T-helper 1 cell treated with Interleukin-12 subunit alpha and Interleukin-12 subunit beta and Interleukin-4 antibody, amounts not matched to agents 30 μg/mL and 1 μg/mL, for 36 hours (primary cell): ENCODE results near the gene PLXNA4.

ENCODE experiments used
- H3K27ac Mint-ChIP-seq: one replicate; pipeline ENCODE4 v1.8.0; 2021; ENCODE audit warnings: mild to moderate bottlenecking, mixed read lengths
- H3K27me3 Mint-ChIP-seq: one replicate; pipeline ENCODE4 v1.8.0; 2021; ENCODE audit warnings: low read depth, mixed read lengths
- H3K36me3 Mint-ChIP-seq: one replicate; pipeline ENCODE4 v1.8.0; 2021; ENCODE audit warnings: low read depth, mixed read lengths
- H3K4me1 Mint-ChIP-seq: one replicate; pipeline ENCODE4 v1.8.0; 2021; ENCODE audit warnings: low read depth, mixed read lengths
- H3K4me3 Mint-ChIP-seq: one replicate; pipeline ENCODE4 v1.8.0; 2021; ENCODE audit warnings: mild to moderate bottlenecking, moderate library complexity, mixed read lengths
- H3K9me3 Mint-ChIP-seq: one replicate; pipeline ENCODE4 v1.8.0; 2021; ENCODE audit warnings: mixed read lengths

Gene PLXNA4

GRCh38 chr7:132485600-132486273, 90.5 kb downstream of the PLXNA4 start:
- peak overlapping the region; percentile 2 for H3K27ac Mint-ChIP-seq
- H3K9me3 Mint-ChIP-seq, result no peaks in the 10 kb centered on the region
- H3K4me1 Mint-ChIP-seq, result peaks cover 15% of the 10 kb centered on the region
- H3K4me3 Mint-ChIP-seq, result no peak overlapping the region
- peaks cover 2% of the 10 kb centered on the region for H3K36me3 Mint-ChIP-seq
- peaks cover 39% of the 10 kb centered on the region for H3K27me3 Mint-ChIP-seq

DNA sequence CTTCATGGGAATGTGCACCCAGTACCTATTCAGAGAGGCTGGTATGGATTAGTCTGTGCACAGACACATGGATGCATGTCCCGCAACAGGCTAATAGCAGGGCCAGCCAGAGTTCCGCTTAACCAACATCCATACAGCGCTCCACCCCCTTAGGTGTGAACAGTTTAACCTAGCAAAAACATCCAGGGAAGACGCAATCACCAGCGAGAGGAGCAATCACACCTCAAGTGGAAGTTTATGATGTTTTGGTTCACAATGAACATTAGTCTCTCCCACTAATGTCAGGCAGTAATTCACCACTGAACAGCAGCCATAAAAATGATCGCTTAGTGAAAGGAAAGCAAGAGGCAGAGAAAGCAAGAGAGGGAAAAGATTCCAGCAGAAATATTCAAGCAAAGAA, 91.1 kb downstream of the PLXNA4 start:
- Mint-ChIP-seq H3K36me3 (peaks cover 2% of the 10 kb centered on the region), H3K27ac (no peak overlapping the region), H3K4me3 (no peak overlapping the region)

GRCh38 chr7:132482866-132483265, 93.4 kb downstream of the PLXNA4 start:
- H3K36me3 Mint-ChIP-seq, result no peaks in the 10 kb centered on the region
- H3K27me3 Mint-ChIP-seq, result peaks cover 28% of the 10 kb centered on the region
- no peak overlapping the region for H3K27ac Mint-ChIP-seq
- H3K4me1 Mint-ChIP-seq, result peaks cover 15% of the 10 kb centered on the region
- no peak overlapping the region for H3K4me3 Mint-ChIP-seq
- H3K9me3 Mint-ChIP-seq, result no peaks in the 10 kb centered on the region

More for the DNA sequence above, 91.1 kb downstream of the PLXNA4 start:
- H3K4me1 Mint-ChIP-seq, result peaks cover 15% of the 10 kb centered on the region
- H3K27me3 Mint-ChIP-seq, result peaks cover 39% of the 10 kb centered on the region
- H3K9me3 Mint-ChIP-seq, result no peaks in the 10 kb centered on the region

GRCh38 chr7:132480534-132480933, 95.7 kb downstream of the PLXNA4 start:
- H3K27ac Mint-ChIP-seq, result no peak overlapping the region

DNA sequence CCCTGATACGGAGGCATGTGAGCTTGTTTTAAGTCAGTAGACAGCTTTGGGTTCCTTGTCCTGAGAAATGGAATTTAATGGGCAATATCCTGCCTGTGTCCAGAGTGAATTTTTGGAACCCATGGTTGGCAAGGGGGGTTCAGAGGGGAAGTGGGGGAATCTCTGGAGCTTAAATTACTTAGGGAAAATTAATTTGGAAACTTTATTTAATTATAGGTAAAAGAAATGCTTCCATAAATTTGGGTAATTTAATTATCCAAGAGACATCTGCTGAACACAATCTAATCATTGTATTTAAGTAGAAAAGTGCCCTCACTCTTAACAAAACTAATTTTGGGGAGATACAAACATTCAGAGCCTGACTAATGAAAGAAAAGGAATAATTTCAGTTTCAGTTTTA, 99.7 kb downstream of the PLXNA4 start:
- H3K4me3 Mint-ChIP-seq, result no peak overlapping the region
- H3K36me3 Mint-ChIP-seq, result no peaks in the 10 kb centered on the region
- H3K4me1 Mint-ChIP-seq, result peaks cover 14% of the 10 kb centered on the region
- H3K27ac Mint-ChIP-seq, result no peak overlapping the region
- no peaks in the 10 kb centered on the region for H3K9me3 Mint-ChIP-seq
- peaks cover 57% of the 10 kb centered on the region for H3K27me3 Mint-ChIP-seq

More at GRCh38 chr7:132480534-132480933, 95.7 kb downstream of the PLXNA4 start:
- Mint-ChIP-seq H3K4me3 (no peak overlapping the region), H3K36me3 (no peaks in the 10 kb centered on the region), H3K4me1 (peaks cover 5% of the 10 kb centered on the region), H3K9me3 (no peaks in the 10 kb centered on the region), H3K27me3 (peaks cover 35% of the 10 kb centered on the region)

DNA sequence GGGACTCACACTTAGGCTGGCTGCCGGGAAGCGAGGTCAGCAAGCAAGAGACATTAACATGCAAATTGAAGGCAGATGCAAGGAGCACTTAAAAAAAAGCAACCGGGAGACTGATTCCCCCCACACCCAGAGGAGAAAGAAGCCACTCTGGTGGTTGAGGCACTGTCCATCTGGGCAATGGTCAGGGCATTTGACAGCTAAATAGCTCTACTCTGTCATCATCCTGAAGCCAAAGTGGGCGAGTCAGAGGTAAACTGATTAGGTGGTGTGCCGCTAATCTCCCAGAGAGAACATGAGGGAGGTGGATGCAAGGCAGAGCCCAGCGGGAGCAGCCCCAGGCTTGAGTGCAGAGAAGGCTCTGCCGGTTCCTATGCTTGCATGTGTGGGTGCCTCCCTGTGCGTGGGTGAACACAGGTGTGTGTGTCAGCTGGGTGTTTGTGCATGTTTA, 100.6 kb downstream of the PLXNA4 start:
- H3K36me3 Mint-ChIP-seq, result no peaks in the 10 kb centered on the region
- peaks cover 17% of the 10 kb centered on the region for H3K4me1 Mint-ChIP-seq
- no peak overlapping the region for H3K4me3 Mint-ChIP-seq
- no peaks in the 10 kb centered on the region for H3K9me3 Mint-ChIP-seq
- H3K27ac Mint-ChIP-seq, result no peak overlapping the region
- H3K27me3 Mint-ChIP-seq, result peaks cover 64% of the 10 kb centered on the region

GRCh38 chr7:132475037-132475668, 101.1 kb downstream of the PLXNA4 start:
- Mint-ChIP-seq H3K9me3 (no peaks in the 10 kb centered on the region), H3K27me3 (peaks cover 64% of the 10 kb centered on the region), H3K36me3 (no peaks in the 10 kb centered on the region), H3K4me3 (no peak overlapping the region), H3K4me1 (peaks cover 17% of the 10 kb centered on the region), H3K27ac (no peak overlapping the region)

GRCh38 chr7:132472463-132473120, 103.7 kb downstream of the PLXNA4 start:
- Mint-ChIP-seq H3K36me3 (no peaks in the 10 kb centered on the region), H3K27me3 (peaks cover 60% of the 10 kb centered on the region), H3K9me3 (no peaks in the 10 kb centered on the region), H3K4me3 (no peak overlapping the region), H3K4me1 (peaks cover 17% of the 10 kb centered on the region), H3K27ac (no peak overlapping the region)

DNA sequence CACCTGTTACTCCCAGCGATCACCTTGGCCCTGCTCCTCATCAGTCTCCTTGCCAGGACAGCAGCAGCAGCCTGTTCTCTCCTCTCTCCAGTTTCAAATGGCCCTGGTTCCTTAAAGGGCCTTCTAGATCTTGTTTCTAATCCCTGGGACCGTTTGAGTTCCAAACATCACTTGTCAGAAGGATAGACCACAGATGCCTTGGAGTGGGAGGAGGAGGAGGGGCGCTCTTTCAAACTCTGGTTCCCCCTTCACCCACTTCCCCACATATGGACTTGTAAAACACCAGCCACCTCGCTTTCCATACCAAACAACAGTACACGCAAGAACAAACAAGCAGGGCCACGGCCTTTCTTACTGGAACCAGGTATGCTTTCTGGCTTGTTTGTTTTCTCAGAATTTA, 104.8 kb downstream of the PLXNA4 start:
- Mint-ChIP-seq H3K36me3 (no peaks in the 10 kb centered on the region), H3K4me3 (no peak overlapping the region), H3K4me1 (peaks cover 22% of the 10 kb centered on the region), H3K9me3 (no peaks in the 10 kb centered on the region), H3K27me3 (peaks cover 59% of the 10 kb centered on the region), H3K27ac (no peak overlapping the region)

DNA sequence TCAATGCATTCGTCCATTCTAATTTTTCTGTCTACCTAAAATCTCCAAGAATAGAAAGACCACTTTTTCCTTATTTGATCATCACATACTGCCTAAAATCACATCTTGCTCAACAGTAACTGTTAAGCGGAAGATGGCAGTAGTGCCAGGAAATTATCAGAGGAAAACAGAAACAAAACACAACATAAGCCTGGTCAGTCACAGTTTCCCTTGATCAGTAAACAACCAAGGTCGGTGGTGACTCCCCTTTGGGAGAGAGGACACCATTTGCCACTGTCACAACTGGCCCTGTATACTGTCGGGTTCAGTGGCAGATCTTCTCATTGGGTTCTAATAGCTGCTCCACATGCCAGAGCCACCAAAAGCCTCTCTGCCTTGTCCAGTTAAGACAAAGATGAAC, 106.6 kb downstream of the PLXNA4 start:
- Mint-ChIP-seq H3K27me3 (peaks cover 54% of the 10 kb centered on the region), H3K36me3 (no peaks in the 10 kb centered on the region), H3K9me3 (no peaks in the 10 kb centered on the region), H3K4me1 (peaks cover 17% of the 10 kb centered on the region), H3K4me3 (no peak overlapping the region), H3K27ac (no peak overlapping the region)

GRCh38 chr7:132469264-132469663, 107.0 kb downstream of the PLXNA4 start:
- Mint-ChIP-seq H3K4me1 (peaks cover 13% of the 10 kb centered on the region), H3K27ac (no peak overlapping the region), H3K27me3 (peaks cover 54% of the 10 kb centered on the region), H3K9me3 (no peaks in the 10 kb centered on the region), H3K4me3 (no peak overlapping the region), H3K36me3 (no peaks in the 10 kb centered on the region)

DNA sequence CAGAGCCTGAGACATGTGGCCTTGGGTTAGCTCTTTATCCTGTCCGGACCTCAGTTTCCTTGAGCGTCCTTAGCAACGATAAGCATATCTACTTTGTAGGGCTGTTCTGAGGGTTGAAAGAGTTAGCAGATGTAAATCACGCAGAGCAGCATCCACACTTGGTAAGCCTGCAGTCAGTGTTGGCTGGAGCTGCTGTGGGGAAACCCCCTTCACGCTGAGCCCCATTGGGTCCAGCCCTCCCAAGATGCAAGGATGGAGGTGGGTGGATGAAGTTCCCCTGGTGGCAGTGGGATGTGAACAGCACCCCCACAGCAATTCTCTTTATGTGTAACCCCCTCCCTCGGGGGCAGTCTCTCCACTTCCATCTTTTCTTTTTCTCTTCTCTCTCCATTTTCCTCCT, 109.9 kb downstream of the PLXNA4 start:
- H3K36me3 Mint-ChIP-seq, result no peaks in the 10 kb centered on the region
- H3K4me1 Mint-ChIP-seq, result peaks cover 25% of the 10 kb centered on the region
- H3K27me3 Mint-ChIP-seq, result peaks cover 46% of the 10 kb centered on the region
- H3K27ac Mint-ChIP-seq, result no peak overlapping the region
- no peak overlapping the region for H3K4me3 Mint-ChIP-seq
- H3K9me3 Mint-ChIP-seq, result no peaks in the 10 kb centered on the region

DNA sequence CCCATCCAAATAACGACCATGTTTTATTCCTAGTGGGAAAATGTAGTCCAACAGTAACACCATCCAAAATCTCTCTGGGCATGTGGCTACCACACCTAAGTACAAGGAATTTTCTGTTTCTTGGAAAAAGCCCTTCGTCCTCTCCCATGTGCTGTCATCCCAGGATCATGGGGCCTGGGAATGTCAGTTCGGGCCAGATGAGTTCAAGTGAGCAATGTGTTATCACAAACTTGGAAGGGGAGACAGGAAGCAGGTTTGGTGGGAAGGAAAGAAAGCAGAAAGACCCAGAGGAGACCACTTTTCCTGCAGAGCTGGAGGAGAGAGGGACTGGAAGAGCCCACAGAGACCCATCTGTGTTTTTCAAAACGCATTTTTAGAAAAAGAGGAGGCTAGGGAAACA, 110.8 kb downstream of the PLXNA4 start:
- Mint-ChIP-seq H3K9me3 (no peaks in the 10 kb centered on the region), H3K27ac (no peak overlapping the region), H3K36me3 (no peaks in the 10 kb centered on the region), H3K4me1 (peaks cover 32% of the 10 kb centered on the region), H3K27me3 (peaks cover 41% of the 10 kb centered on the region), H3K4me3 (no peak overlapping the region)

DNA sequence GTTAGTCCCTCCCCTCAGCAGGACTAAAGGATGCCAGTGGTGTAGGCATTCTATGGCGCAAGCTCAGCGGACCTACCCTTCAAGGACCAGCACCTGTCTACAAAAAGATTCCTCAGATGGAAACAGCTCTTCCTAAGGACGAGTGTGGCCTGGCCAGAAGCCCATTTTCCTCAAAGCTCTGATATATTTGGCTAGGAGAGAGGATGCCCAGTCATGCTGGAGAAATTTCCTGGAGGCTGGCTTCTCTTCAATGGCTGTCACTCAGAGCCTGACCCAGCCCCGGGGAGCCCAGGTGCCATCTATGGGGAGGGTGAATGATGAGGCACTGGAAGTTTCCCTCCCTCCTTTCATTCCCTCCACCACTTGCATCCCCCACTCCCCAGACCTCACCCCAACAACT, 111.5 kb downstream of the PLXNA4 start:
- Mint-ChIP-seq H3K27me3 (peaks cover 41% of the 10 kb centered on the region), H3K27ac (peak overlapping the region; percentile 32), H3K36me3 (no peaks in the 10 kb centered on the region), H3K4me1 (peaks cover 34% of the 10 kb centered on the region), H3K9me3 (no peaks in the 10 kb centered on the region), H3K4me3 (no peak overlapping the region)

- H3K4me1 Mint-ChIP-seq, result peaks cover 34% of the 10 kb centered on the region
Observed at GRCh38 chr7:132463922-132464321, 112.3 kb downstream of the PLXNA4 start.

More at GRCh38 chr7:132463922-132464321, 112.3 kb downstream of the PLXNA4 start:
- Mint-ChIP-seq H3K27me3 (peaks cover 46% of the 10 kb centered on the region), H3K9me3 (no peaks in the 10 kb centered on the region), H3K27ac (no peak overlapping the region), H3K36me3 (no peaks in the 10 kb centered on the region), H3K4me3 (no peak overlapping the region)
